Hindlimb muscle (tissue), 1 donor: ENCODE data around the gene PDLIM4. TPM values are rescaled to one million over a fixed set of nuclear protein-coding genes. Genes with fewer than 3 reads are reported as not detected.
A peak's percentile ranks its signal among the peaks of the same experiment; 100 is the strongest.

Experiments used
- DNase-seq: peaks from one replicate; pipeline ENCODE4 v3.0.0-alpha.2; 2013
- polyA plus RNA-seq: library from polyadenylated mRNA; unstranded; fragments of 120-200 nt; gene quantifications from one replicate; pipeline ENCODE4 v1.2.1, GENCODE V29; 2013; ENCODE audit not compliant: insufficient read length

The PDLIM4 gene
- polyA plus RNA-seq, 1 donor, result 51.7 TPM

GRCh38 chr5:132283423-132284043, 26.0 kb downstream of the PDLIM4 start:
- DNase-seq, result no peak

GRCh38 chr5:132289097-132289496, 31.6 kb downstream of the PDLIM4 start:
- DNase-seq, result no peak

- no peak for DNase-seq
Measured at GRCh38 chr5:132291026-132291425, 33.5 kb downstream of the PDLIM4 start.

- peak; percentile 92 for DNase-seq
Measured at GRCh38 chr5:132293066-132293991, 35.8 kb downstream of the PDLIM4 start.

- peak; percentile 92 for DNase-seq
Measured at GRCh38 chr5:132293992-132294727, 36.7 kb downstream of the PDLIM4 start, which contains the start of gene SLC22A4. Gene SLC22A4, plus strand, starts transcription at chr5:132294394. Its CDS starts 223 bp downstream, at chr5:132294617.

- DNase-seq, result no peak
Measured at GRCh38 chr5:132294728-132295504, 37.4 kb downstream of the PDLIM4 start.

GRCh38 chr5:132295505-132296411, 38.3 kb downstream of the PDLIM4 start:
- DNase-seq, result no peak

GRCh38 chr5:132296412-132297016, 39.0 kb downstream of the PDLIM4 start:
- no peak for DNase-seq

- DNase-seq, result no peak
Measured at GRCh38 chr5:132297211-132297940, 39.9 kb downstream of the PDLIM4 start.

- no peak for DNase-seq
Measured at GRCh38 chr5:132298298-132299212, 41.1 kb downstream of the PDLIM4 start.

GRCh38 chr5:132299917-132300316, 42.4 kb downstream of the PDLIM4 start:
- no peak for DNase-seq

- DNase-seq, result no peak
Measured at GRCh38 chr5:132300577-132301343, 43.3 kb downstream of the PDLIM4 start.

GRCh38 chr5:132301344-132302271, 44.1 kb downstream of the PDLIM4 start:
- DNase-seq, result no peak

- no peak for DNase-seq
Measured at GRCh38 chr5:132302413-132302812, 44.9 kb downstream of the PDLIM4 start.

GRCh38 chr5:132303589-132303988, 46.1 kb downstream of the PDLIM4 start:
- DNase-seq, result no peak

GRCh38 chr5:132305420-132305819, 47.9 kb downstream of the PDLIM4 start:
- DNase-seq, result no peak

- no peak for DNase-seq
Measured at GRCh38 chr5:132308701-132309100, 51.2 kb downstream of the PDLIM4 start.
